Measurements from ENCODE around the gene INO80. TPM values are rescaled to one million over a fixed set of nuclear protein-coding genes. Genes with fewer than 3 reads are reported as not detected.

Gene INO80
- total RNA-seq, 1 experiment from 2014 or later = 38.4 TPM

DNA sequence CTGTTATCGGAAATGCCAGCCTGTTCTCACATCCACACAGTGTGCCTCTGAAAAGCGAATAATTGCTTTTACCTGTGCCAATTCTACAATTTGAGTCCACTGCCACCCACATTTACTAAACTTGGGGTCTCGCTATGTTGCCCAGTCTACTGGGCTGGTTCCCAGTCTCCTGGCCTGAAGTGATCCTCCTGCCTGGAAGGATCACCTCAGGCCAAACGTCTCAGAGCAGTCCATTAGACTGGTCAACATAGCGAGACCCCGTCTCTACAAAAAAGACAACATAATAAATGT lies 827 bp upstream of the INO80 start:
- no peak for TF ChIP-seq EZH2phosphoT487 (IDR thresholded peaks at IDR 0.05; ENCODE audit: borderline replicate concordance, low read length)
- TF ChIP-seq EZH2 (IDR thresholded peaks at IDR 0.05; ENCODE audit: low read length, unreplicated experiment) = no peak
- TF ChIP-seq, protein P1, sequence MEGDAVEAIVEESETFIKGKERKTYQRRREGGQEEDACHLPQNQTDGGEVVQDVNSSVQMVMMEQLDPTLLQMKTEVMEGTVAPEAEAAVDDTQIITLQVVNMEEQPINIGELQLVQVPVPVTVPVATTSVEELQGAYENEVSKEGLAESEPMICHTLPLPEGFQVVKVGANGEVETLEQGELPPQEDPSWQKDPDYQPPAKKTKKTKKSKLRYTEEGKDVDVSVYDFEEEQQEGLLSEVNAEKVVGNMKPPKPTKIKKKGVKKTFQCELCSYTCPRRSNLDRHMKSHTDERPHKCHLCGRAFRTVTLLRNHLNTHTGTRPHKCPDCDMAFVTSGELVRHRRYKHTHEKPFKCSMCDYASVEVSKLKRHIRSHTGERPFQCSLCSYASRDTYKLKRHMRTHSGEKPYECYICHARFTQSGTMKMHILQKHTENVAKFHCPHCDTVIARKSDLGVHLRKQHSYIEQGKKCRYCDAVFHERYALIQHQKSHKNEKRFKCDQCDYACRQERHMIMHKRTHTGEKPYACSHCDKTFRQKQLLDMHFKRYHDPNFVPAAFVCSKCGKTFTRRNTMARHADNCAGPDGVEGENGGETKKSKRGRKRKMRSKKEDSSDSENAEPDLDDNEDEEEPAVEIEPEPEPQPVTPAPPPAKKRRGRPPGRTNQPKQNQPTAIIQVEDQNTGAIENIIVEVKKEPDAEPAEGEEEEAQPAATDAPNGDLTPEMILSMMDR (conservative IDR thresholded peaks at IDR 0.05; ENCODE audit: low read depth, low read length) = no peak
- peak overlapping the region; percentile 93 for H3K27ac ChIP-seq (ENCODE audit: low read length)
- peak overlapping the region; percentile 87 for H2AFZ ChIP-seq (ENCODE audit: low read length)
- ATAC-seq = no peak
- peak overlapping the region; percentile 89 for H3K4me3 ChIP-seq (ENCODE audit: low read length)
- H3K79me2 ChIP-seq (ENCODE audit: low read length) = peaks cover 45% of the 10 kb centered on the region
- no peaks in the 10 kb centered on the region for H3K9me2 ChIP-seq (replicated peaks; ENCODE audit: low read length)
- no TSS peak for BruUV-seq (replicated peaks)
- peaks cover 6% of the 10 kb centered on the region; the same call in 1 of the 2 replicates for H3K36me3 ChIP-seq (ENCODE audit: low read depth, low read length)
- H4K20me1 ChIP-seq (ENCODE audit: low read length) = peaks cover 5% of the 10 kb centered on the region; the same call in 1 of the 2 replicates
- no peak for DNase-seq
- H3K9ac ChIP-seq (ENCODE audit: low read length) = peak overlapping the region; percentile 100
- no peaks in the 10 kb centered on the region for H3K9me3 ChIP-seq (ENCODE audit: low read length)
- peaks cover 11% of the 10 kb centered on the region for H3K4me1 ChIP-seq (ENCODE audit: insufficient read depth, low read length)
- ChIA-PET CTCF (no interaction called here), POLR2A (ENCODE audit: unreplicated experiment) (no interaction called here)
- intact Hi-C loops (cut with micrococcal nuclease) = loop anchor here (1.0 to 10.0 kb wide), 4 partner anchors 45 to 212 kb away; partner anchors contain the start of gene CHP1
- no peaks in the 10 kb centered on the region for H3F3A ChIP-seq (ENCODE audit: low read length, unreplicated experiment)
- H3K4me2 ChIP-seq (ENCODE audit: low read length) = peak overlapping the region; percentile 94
- no peaks in the 10 kb centered on the region for H3K27me3 ChIP-seq (ENCODE audit: low read length)

DNA sequence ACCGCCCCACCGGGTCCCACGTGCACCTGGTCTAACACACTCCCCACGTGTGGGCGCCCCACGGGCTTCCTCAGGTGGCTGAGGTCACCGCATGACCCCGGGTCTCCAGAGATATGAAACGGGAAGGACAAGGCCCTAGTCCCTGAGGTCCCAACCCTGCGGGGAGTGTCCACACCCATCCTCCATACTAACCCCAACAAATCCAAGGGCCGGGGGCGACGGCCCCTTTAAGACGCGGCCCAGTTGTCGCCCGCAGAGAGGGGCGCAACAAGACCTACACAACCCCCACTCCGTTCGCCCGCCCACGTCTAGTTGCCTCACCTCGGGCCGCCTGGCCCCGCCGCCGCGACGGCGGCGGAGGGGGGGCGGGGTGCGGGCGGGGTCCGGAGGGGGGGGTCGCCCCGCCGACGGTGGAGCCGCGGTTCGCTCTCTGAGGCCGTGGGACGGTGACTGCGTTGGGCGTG lies 396 bp downstream of the INO80 start:
- H2AFZ ChIP-seq (ENCODE audit: low read length) = peak overlapping the region; percentile 87
- peak; percentile 45 for ATAC-seq
- CTCF ChIA-PET = interaction anchor here (1.1 kb wide), 1 partner anchor 224 kb away, joined by 4 read pairs; no protein-coding TSS in a partner anchor
- no peaks in the 10 kb centered on the region for H3K27me3 ChIP-seq (ENCODE audit: low read length)
- POLR2A ChIA-PET (ENCODE audit: unreplicated experiment) = interaction anchor here (0.6 to 0.8 kb wide), 2 partner anchors 116 to 217 kb away, joined by 4 to 5 read pairs; partner anchors contain the start of genes NUSAP1 and OIP5
- H3K79me2 ChIP-seq (ENCODE audit: low read length) = peaks cover 57% of the 10 kb centered on the region
- H4K20me1 ChIP-seq (ENCODE audit: low read length) = peaks cover 8% of the 10 kb centered on the region; the same call in 1 of the 2 replicates
- DNase-seq = peak; percentile 53
- intact Hi-C loops (cut with micrococcal nuclease) = loop anchor here (1.0 to 10.0 kb wide), 4 partner anchors 47 to 211 kb away; partner anchors contain the start of gene CHP1
- no peaks in the 10 kb centered on the region for H3K9me2 ChIP-seq (replicated peaks; ENCODE audit: low read length)
- peaks cover 11% of the 10 kb centered on the region; the same call in 1 of the 2 replicates for H3K36me3 ChIP-seq (ENCODE audit: low read depth, low read length)
- no peaks in the 10 kb centered on the region for H3F3A ChIP-seq (ENCODE audit: low read length, unreplicated experiment)
- H3K4me3 ChIP-seq (ENCODE audit: low read length) = peak overlapping the region; percentile 89
- H3K27ac ChIP-seq (ENCODE audit: low read length) = peak overlapping the region; percentile 93
- BruUV-seq (replicated peaks) = no TSS peak
- peak overlapping the region; percentile 100 for H3K9ac ChIP-seq (ENCODE audit: low read length)
- H3K4me1 ChIP-seq (ENCODE audit: insufficient read depth, low read length) = peaks cover 11% of the 10 kb centered on the region
- H3K9me3 ChIP-seq (ENCODE audit: low read length) = no peaks in the 10 kb centered on the region
- H3K4me2 ChIP-seq (ENCODE audit: low read length) = peak overlapping the region; percentile 94
- TF ChIP-seq, protein P1 (conservative IDR thresholded peaks at IDR 0.05; ENCODE audit: low read depth, low read length) = no peak
- TF ChIP-seq EZH2phosphoT487 (IDR thresholded peaks at IDR 0.05; ENCODE audit: borderline replicate concordance, low read length) (no peak), EZH2 (IDR thresholded peaks at IDR 0.05; ENCODE audit: low read length, unreplicated experiment) (no peak)

DNA sequence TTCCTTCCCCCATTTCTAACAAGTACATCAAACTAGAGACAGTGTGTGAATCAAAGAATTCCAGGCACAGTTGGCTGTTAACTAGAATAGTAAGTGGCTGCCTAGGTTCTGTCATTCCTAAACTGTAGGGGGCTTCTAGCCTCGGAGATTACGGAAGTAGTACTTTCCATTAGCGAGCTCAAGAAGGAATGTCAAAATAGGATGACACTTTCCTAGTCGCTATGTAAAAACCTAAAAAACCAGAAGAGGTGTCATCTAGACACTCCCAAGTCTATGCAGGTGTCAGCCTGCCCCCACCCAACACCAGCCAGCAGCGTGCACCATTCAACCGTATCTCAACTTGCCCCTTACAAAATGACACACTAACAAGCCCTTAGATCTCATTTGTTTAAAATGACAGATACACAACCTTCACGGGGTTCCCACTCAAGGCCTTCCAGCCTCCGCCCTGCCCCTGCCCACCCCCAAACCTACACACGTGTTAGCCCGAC lies 874 bp downstream of the INO80 start:
- Histone ChIP-seq H3K27ac (ENCODE audit: low read length) (peak overlapping the region; percentile 93), H3K36me3 (ENCODE audit: low read depth, low read length) (peaks cover 13% of the 10 kb centered on the region; the same call in 1 of the 2 replicates), H3K79me2 (ENCODE audit: low read length) (peaks cover 62% of the 10 kb centered on the region), H3K4me2 (ENCODE audit: low read length) (peak overlapping the region; percentile 94), H4K20me1 (ENCODE audit: low read length) (peaks cover 8% of the 10 kb centered on the region; the same call in 1 of the 2 replicates), H3K4me3 (ENCODE audit: low read length) (peak overlapping the region; percentile 89), H3K4me1 (ENCODE audit: insufficient read depth, low read length) (peaks cover 11% of the 10 kb centered on the region), H3K9me2 (replicated peaks; ENCODE audit: low read length) (no peaks in the 10 kb centered on the region), H3K9me3 (ENCODE audit: low read length) (no peaks in the 10 kb centered on the region), H3F3A (ENCODE audit: low read length, unreplicated experiment) (no peaks in the 10 kb centered on the region), H3K9ac (ENCODE audit: low read length) (peak overlapping the region; percentile 100), H3K27me3 (ENCODE audit: low read length) (no peaks in the 10 kb centered on the region), H2AFZ (ENCODE audit: low read length) (peak overlapping the region; percentile 75)
- BruUV-seq (replicated peaks) = TSS peak; percentile 71
- CTCF ChIA-PET = interaction anchor here (1.1 kb wide), 1 partner anchor 223 kb away, joined by 4 read pairs; no protein-coding TSS in a partner anchor
- intact Hi-C loops (cut with micrococcal nuclease) = loop anchor here (5.0 to 10.0 kb wide), 3 partner anchors 47 to 210 kb away; no protein-coding TSS in a partner anchor
- DNase-seq (peak; percentile 47), ATAC-seq (peak; percentile 5)
- TF ChIP-seq EZH2 (IDR thresholded peaks at IDR 0.05; ENCODE audit: low read length, unreplicated experiment) = no peak
- TF ChIP-seq, protein P1 (conservative IDR thresholded peaks at IDR 0.05; ENCODE audit: low read depth, low read length) = 0 out of 2 replicates have a peak, but pooled peaks have one; percentile 16
- POLR2A ChIA-PET (ENCODE audit: unreplicated experiment) = no interaction called here
